Measurements from ENCODE around the gene NR2F6. TPM values are rescaled to one million over a fixed set of nuclear protein-coding genes. Genes with fewer than 3 reads are reported as not detected.

The NR2F6 gene
- total RNA-seq, 1 donor from 2014 or later: 69.9 TPM

DNA sequence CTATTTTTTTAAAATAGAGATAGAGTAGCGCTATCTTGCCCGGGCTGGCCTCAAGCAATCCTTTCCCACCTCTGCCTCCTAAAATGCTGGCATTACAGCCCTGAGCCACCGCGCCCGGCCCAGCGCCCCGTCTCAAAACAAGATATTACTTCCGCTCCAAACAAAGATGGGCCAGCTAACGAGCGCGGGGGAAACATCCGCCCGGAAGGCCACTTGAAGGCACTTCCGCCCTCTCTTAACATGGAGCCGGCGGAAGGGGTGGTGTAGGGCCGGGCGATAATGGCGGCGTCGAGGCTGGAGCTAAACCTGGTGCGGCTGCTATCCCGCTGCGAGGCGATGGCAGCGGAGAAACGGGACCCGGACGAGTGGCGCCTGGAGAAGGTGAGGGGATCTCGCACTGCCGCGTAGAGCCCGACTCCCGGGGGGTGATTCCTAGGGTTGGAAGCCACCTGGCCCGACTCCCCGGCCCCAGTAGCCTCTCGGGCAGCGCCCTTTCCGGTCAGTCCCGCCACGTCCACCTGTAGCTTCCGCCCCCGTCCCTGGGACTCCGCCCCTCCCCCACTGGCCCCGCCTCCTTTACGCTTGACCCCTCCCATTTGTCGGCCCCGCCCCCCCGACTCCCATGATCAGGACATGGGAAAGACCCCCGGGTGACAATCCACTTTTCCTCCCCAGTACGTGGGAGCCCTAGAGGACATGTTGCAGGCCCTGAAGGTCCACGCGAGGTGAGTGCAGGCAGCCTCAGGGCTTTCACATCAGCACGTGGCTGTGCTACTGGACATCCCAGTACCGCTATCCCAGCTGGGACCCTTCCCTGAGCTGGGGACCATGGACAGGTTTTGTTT lies 30.4 kb downstream of the NR2F6 start, which contains the start of gene USE1:
Gene USE1, plus strand, starts transcription at position 231 of the 845 bp plus-strand sequence. Its CDS starts 49 bp downstream, at position 280.
- H3K9me3 Mint-ChIP-seq (ENCODE audit: unreplicated experiment): no peaks in the 10 kb centered on the region

DNA sequence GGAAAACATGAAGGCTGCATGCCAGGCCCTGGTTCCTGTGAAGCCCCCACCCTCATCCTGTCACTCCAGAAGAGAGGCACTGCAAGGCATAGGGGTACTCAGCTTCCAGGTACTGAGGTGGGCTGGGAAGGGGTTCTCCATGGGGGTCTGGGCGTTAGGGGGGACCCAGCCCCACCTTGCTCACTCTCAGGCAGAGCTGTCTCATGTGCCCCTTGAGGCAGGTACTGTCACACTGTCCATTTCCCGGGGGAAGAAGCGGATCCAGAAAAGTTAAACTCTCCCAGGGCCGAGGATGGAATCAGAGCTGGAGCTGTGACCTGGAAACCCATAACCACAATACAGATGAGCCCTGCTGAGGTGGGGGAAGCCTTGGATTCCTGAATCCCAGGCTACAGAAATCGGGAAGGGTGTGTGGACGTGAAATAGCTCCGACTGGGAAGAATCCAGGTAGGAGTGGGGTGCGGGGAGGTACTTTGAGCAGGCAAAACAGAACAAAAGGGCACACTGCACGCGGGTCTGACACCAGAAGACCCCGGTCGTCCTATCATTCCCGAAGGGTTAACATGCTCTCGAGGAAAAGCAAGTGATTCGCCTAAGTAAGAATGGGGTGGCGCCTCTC lies 31.1 kb downstream of the NR2F6 start:
- Mint-ChIP-seq H3K4me3 (ENCODE audit: unreplicated experiment) (peak overlapping the region; percentile 87), H3K4me1 (ENCODE audit: unreplicated experiment) (peaks cover 6% of the 10 kb centered on the region), H3K36me3 (ENCODE audit: low read depth, unreplicated experiment) (peaks cover 27% of the 10 kb centered on the region), H3K27me3 (ENCODE audit: unreplicated experiment) (peaks cover 9% of the 10 kb centered on the region), H3K27ac (ENCODE audit: unreplicated experiment) (peak overlapping the region; percentile 95), H3K9me3 (ENCODE audit: unreplicated experiment) (no peaks in the 10 kb centered on the region)
- TF ChIP-seq, protein P1, sequence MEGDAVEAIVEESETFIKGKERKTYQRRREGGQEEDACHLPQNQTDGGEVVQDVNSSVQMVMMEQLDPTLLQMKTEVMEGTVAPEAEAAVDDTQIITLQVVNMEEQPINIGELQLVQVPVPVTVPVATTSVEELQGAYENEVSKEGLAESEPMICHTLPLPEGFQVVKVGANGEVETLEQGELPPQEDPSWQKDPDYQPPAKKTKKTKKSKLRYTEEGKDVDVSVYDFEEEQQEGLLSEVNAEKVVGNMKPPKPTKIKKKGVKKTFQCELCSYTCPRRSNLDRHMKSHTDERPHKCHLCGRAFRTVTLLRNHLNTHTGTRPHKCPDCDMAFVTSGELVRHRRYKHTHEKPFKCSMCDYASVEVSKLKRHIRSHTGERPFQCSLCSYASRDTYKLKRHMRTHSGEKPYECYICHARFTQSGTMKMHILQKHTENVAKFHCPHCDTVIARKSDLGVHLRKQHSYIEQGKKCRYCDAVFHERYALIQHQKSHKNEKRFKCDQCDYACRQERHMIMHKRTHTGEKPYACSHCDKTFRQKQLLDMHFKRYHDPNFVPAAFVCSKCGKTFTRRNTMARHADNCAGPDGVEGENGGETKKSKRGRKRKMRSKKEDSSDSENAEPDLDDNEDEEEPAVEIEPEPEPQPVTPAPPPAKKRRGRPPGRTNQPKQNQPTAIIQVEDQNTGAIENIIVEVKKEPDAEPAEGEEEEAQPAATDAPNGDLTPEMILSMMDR (IDR thresholded peaks at IDR 0.05; ENCODE audit: unreplicated experiment): no peak
- no peak for DNase-seq (ENCODE audit: low spot score)

More for the DNA sequence above, 30.4 kb downstream of the NR2F6 start, which contains the start of gene USE1:
- H3K36me3 Mint-ChIP-seq (ENCODE audit: low read depth, unreplicated experiment): peaks cover 25% of the 10 kb centered on the region
- TF ChIP-seq, protein P1 (IDR thresholded peaks at IDR 0.05; ENCODE audit: unreplicated experiment): no peak
- H3K4me1 Mint-ChIP-seq (ENCODE audit: unreplicated experiment): peaks cover 6% of the 10 kb centered on the region
- peak; percentile 72 for DNase-seq (ENCODE audit: low spot score)
- H3K27me3 Mint-ChIP-seq (ENCODE audit: unreplicated experiment): peaks cover 11% of the 10 kb centered on the region
- peak within 1 kb of the TSS; percentile 95 for H3K27ac Mint-ChIP-seq (ENCODE audit: unreplicated experiment)
- H3K4me3 Mint-ChIP-seq (ENCODE audit: unreplicated experiment): peak within 1 kb of the TSS; percentile 87

DNA sequence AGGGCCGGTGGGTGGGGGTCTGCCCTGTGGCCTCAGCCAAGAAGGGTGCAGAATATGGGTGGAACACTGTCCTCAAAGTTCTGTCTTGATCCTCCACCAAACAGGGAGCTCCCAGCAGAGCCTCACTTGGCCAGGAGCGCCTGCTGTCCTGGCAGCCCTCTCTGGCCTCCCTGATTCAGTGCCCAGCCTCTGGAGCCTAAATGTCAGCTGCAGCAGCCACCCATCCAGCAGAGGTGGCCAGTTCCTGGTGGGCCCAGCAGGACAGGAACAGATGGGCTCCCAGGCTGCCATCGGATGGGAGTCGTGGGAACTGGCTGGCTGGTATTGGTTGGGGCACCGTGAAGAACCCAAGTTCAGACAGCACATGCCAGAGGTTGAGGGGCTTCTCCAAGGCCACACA lies 32.4 kb downstream of the NR2F6 start:
- no peaks in the 10 kb centered on the region for H3K9me3 Mint-ChIP-seq (ENCODE audit: unreplicated experiment)
- peaks cover 6% of the 10 kb centered on the region for H3K4me1 Mint-ChIP-seq (ENCODE audit: unreplicated experiment)
- peaks cover 26% of the 10 kb centered on the region for H3K36me3 Mint-ChIP-seq (ENCODE audit: low read depth, unreplicated experiment)
- TF ChIP-seq, protein P1 (IDR thresholded peaks at IDR 0.05; ENCODE audit: unreplicated experiment): no peak
- H3K4me3 Mint-ChIP-seq (ENCODE audit: unreplicated experiment): no peak overlapping the region
- no peak overlapping the region for H3K27ac Mint-ChIP-seq (ENCODE audit: unreplicated experiment)
- H3K27me3 Mint-ChIP-seq (ENCODE audit: unreplicated experiment): peaks cover 9% of the 10 kb centered on the region
- no peak for DNase-seq (ENCODE audit: low spot score)

DNA sequence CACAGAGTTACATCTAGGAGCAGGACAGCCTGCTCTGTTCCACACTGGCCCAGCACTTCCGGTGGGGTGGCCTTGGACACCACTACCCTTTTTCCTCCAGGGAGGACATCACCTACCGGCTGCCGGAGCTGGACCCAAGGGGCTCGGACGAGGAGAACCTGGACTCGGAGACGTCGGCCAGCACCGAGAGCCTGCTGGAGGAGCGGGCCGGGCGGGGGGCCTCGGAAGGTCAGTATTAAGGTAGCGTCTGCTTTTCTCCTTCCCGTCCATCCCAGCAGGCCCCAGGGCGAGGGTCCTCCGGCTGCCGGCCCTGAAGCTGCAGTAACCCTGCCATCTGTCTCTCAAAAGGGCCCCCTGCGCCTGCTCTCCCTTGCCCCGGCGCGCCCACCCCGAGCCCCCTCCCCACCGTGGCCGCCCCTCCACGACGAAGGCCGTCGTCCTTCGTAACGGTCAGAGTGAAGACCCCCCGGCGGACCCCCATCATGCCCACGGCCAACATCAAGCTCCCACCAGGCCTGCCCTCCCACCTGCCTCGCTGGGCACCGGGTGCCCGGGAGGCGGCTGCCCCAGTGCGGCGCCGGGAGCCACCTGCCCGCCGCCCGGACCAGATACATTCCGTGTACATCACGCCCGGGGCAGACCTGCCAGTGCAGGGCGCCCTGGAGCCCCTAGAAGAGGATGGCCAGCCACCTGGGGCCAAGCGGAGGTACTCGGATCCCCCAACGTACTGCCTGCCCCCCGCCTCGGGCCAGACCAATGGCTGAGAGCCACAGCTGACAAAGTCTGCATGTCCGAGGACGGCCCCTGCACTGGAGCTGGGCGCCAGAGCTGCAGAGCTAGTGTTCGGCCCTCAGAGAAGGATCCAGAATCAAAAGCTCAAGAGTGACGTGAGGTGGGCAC lies 33.9 kb downstream of the NR2F6 start:
- H3K9me3 Mint-ChIP-seq (ENCODE audit: unreplicated experiment): no peaks in the 10 kb centered on the region

More for the DNA sequence above, 33.9 kb downstream of the NR2F6 start:
- Mint-ChIP-seq H3K27me3 (ENCODE audit: unreplicated experiment) (peaks cover 7% of the 10 kb centered on the region), H3K4me3 (ENCODE audit: unreplicated experiment) (no peak overlapping the region), H3K27ac (ENCODE audit: unreplicated experiment) (no peak overlapping the region), H3K36me3 (ENCODE audit: low read depth, unreplicated experiment) (peaks cover 24% of the 10 kb centered on the region), H3K4me1 (ENCODE audit: unreplicated experiment) (peaks cover 6% of the 10 kb centered on the region)
- no peak for DNase-seq (ENCODE audit: low spot score)
- TF ChIP-seq, protein P1 (IDR thresholded peaks at IDR 0.05; ENCODE audit: unreplicated experiment): no peak

Data from endothelial cell (in vitro differentiated cells).